ENCODE measurements around the gene ARAP3. TPM values are rescaled to one million over a fixed set of nuclear protein-coding genes. Genes with fewer than 3 reads are reported as not detected.

ARAP3 gene
- polyA plus RNA-seq, 3 donors: 1.2 to 18.2 (median 2.2) TPM

GRCh38 chr5:141713616-141714309 is 31.7 kb upstream of the ARAP3 start:
- Histone ChIP-seq H3K4me3 (replicated peaks in 1 of 3; ENCODE audit: low read depth in 2 of 3, low read length in 3 of 3) (no peak overlapping the region), H2AFZ (ENCODE audit: insufficient read depth, low read depth, low read length, poor library complexity, severe bottlenecking) (no peak overlapping the region), H3K79me2 (ENCODE audit: insufficient read depth, low read length) (no peaks in the 10 kb centered on the region), H4K20me1 (ENCODE audit: insufficient read depth, low read length) (no peaks in the 10 kb centered on the region), H3K9ac (ENCODE audit: insufficient read depth, low read length, poor library complexity, severe bottlenecking) (no peak overlapping the region), H3K9me3 (replicated peaks in 1 of 2; ENCODE audit: control insufficient read depth in 1 of 2, insufficient read depth in 1 of 2, low read length in 2 of 2) (no peaks in the 10 kb centered on the region), H3K27ac (ENCODE audit: low read depth in 1 of 2, low read length in 2 of 2) (no peak overlapping the region), H3K4me1 (ENCODE audit: control insufficient read depth in 1 of 2, insufficient read depth in 2 of 2, low read length in 2 of 2) (no peaks in the 10 kb centered on the region), H3K27me3 (ENCODE audit: control insufficient read depth in 2 of 2, insufficient read depth in 2 of 2, low read length in 2 of 2) (peaks cover 0 to 2% of the 10 kb centered on the region in 2 donors), H3K4me2 (replicated peaks; ENCODE audit: extremely low read depth, low read length, poor library complexity, severe bottlenecking) (no peak overlapping the region), H3K36me3 (replicated peaks in 1 of 2; ENCODE audit: control insufficient read depth in 1 of 2, insufficient read depth in 2 of 2, low read length in 2 of 2) (no peaks in the 10 kb centered on the region)
- H3K27me3 Mint-ChIP-seq (ENCODE audit: low read depth in 3 of 3): peaks cover 4 to 18% (median 7%) of the 10 kb centered on the region in 3 donors
- H3K4me3 Mint-ChIP-seq: no peak overlapping the region
- intact Hi-C loops (cut with micrococcal nuclease): no loop called here
- H3K27ac Mint-ChIP-seq: no peak overlapping the region
- TF ChIP-seq CTCF (IDR thresholded peaks at IDR 0.05): no peak
- H3K36me3 Mint-ChIP-seq: no peaks in the 10 kb centered on the region
- no peaks in the 10 kb centered on the region for H3K9me3 Mint-ChIP-seq
- H3K4me1 Mint-ChIP-seq: no peaks in the 10 kb centered on the region
- no peak for DNase-seq
- 100% methylated on average over 4 of the region's 7 CpGs for WGBS (ENCODE audit: insufficient coverage)

GRCh38 chr5:141711687-141712086 is 29.7 kb upstream of the ARAP3 start:
- no peaks in the 10 kb centered on the region for H3K4me1 Mint-ChIP-seq
- no peaks in the 10 kb centered on the region for H3K9me3 Mint-ChIP-seq
- DNase-seq: no peak
- TF ChIP-seq CTCF (IDR thresholded peaks at IDR 0.05): no peak
- Histone ChIP-seq H3K27ac (ENCODE audit: low read depth in 1 of 2, low read length in 2 of 2) (no peak overlapping the region), H4K20me1 (ENCODE audit: insufficient read depth, low read length) (no peaks in the 10 kb centered on the region), H3K4me2 (replicated peaks; ENCODE audit: extremely low read depth, low read length, poor library complexity, severe bottlenecking) (no peak overlapping the region), H3K9ac (ENCODE audit: insufficient read depth, low read length, poor library complexity, severe bottlenecking) (no peak overlapping the region), H2AFZ (ENCODE audit: insufficient read depth, low read depth, low read length, poor library complexity, severe bottlenecking) (no peak overlapping the region), H3K36me3 (replicated peaks in 1 of 2; ENCODE audit: control insufficient read depth in 1 of 2, insufficient read depth in 2 of 2, low read length in 2 of 2) (no peaks in the 10 kb centered on the region), H3K79me2 (ENCODE audit: insufficient read depth, low read length) (no peaks in the 10 kb centered on the region), H3K4me1 (ENCODE audit: control insufficient read depth in 1 of 2, insufficient read depth in 2 of 2, low read length in 2 of 2) (no peaks in the 10 kb centered on the region), H3K9me3 (replicated peaks in 1 of 2; ENCODE audit: control insufficient read depth in 1 of 2, insufficient read depth in 1 of 2, low read length in 2 of 2) (no peaks in the 10 kb centered on the region), H3K4me3 (replicated peaks in 1 of 3; ENCODE audit: low read depth in 2 of 3, low read length in 3 of 3) (no peak overlapping the region), H3K27me3 (ENCODE audit: control insufficient read depth in 2 of 2, insufficient read depth in 2 of 2, low read length in 2 of 2) (peaks cover 0 to 5% of the 10 kb centered on the region in 2 donors)
- H3K27me3 Mint-ChIP-seq (ENCODE audit: low read depth in 3 of 3): peaks cover 6 to 10% (median 8%) of the 10 kb centered on the region in 3 donors
- intact Hi-C loops (cut with micrococcal nuclease): no loop called here
- 96% methylated on average over 4 of the region's 6 CpGs for WGBS (ENCODE audit: insufficient coverage)
- no peak overlapping the region for H3K27ac Mint-ChIP-seq
- H3K4me3 Mint-ChIP-seq: no peak overlapping the region
- no peaks in the 10 kb centered on the region for H3K36me3 Mint-ChIP-seq
